ENCODE data around the gene SORCS1. TPM values are rescaled to one million over a fixed set of nuclear protein-coding genes. Genes with fewer than 3 reads are reported as not detected.

SORCS1 gene
- total and polyA plus RNA-seq, 2 of the 13 experiments (the other 11 are each of a cell fraction or from before 2014, with no cell fraction given), result not detected

DNA sequence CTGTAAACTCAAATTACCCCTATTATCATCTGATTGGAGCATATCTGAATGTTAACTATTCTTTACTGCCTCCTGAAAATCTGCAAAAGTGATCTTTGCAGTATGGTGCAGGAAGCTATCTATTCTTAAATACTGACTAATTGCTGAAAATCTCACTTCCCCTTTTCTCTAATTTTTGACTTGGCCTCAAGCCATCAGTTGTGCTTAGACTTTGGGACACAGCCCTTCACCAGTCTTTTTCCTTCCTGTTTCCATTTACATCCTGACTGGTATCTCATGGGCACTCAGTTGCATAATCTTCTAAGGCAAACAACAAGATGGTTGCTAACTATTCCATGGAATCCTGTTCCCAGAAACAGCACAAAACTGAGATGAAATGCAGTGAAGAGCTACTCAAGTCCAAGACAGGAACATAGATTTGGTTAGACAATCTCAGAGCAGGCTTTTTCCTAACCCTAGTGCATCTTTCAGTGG, 228.5 kb downstream of the SORCS1 start (continued):
- no peak for TF ChIP-seq ZNF773 (CRISPR knock-in tag; IDR thresholded peaks at IDR 0.05; ENCODE audit: borderline replicate concordance)
- no peak for TF ChIP-seq CBX5 (CRISPR knock-in tag; IDR thresholded peaks at IDR 0.05; ENCODE audit: borderline replicate concordance)
- TF ChIP-seq ZNF3 (CRISPR knock-in tag; IDR thresholded peaks at IDR 0.05), result no peak

DNA sequence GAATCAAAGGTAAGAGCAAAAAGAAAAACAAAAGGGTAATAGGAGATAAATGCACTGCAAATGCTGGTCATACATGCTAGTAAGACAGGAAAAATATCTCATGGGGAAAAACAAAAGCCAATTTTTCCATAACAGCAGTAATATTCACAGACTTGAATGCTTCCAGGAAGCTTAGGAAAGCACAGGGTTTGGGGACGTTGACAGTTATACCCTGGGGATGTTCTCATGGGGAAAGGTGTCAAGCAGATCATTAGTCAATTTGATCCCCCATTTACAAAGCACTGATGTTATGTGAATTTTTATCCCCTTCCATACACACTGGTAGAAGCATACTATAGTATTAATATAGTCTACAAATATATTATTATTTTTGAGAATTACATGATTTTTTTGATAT, 232.7 kb downstream of the SORCS1 start:
- in situ Hi-C loops (cut with HindIII; ENCODE audit: extremely low pct_ligation_motif_present, low pct_unique_long_range_greater_than_20kb), result no loop called here
- ChIA-PET POLR2A (no interaction called here), CTCF (ENCODE audit: low intra/inter-chr PET ratio, low total read pairs) (no interaction called here)
- WGBS (ENCODE audit: low lambda C conversion rate), result 0% methylated on average over 1 of the region's 1 CpG
- Histone ChIP-seq H3K4me2 (ENCODE audit: low read depth, low read length) (no peak overlapping the region), H3K36me3 (replicated peaks in 1 of 2; ENCODE audit: control insufficient read depth in 1 of 2, insufficient read depth in 2 of 2, low read length in 2 of 2) (no peaks in the 10 kb centered on the region), H2AFZ (ENCODE audit: low read length) (no peak overlapping the region), H3K27me3 (ENCODE audit: control insufficient read depth in 1 of 2, insufficient read depth in 2 of 2, low read length in 2 of 2) (no peaks in the 10 kb centered on the region), H3K27ac (ENCODE audit: extremely low read length, insufficient read depth, low read length) (no peak overlapping the region), H3K9me3 (ENCODE audit: low read length) (peaks cover 34% of the 10 kb centered on the region), H4K20me1 (ENCODE audit: insufficient read depth, low read length) (no peaks in the 10 kb centered on the region), H3K79me2 (ENCODE audit: insufficient read depth, low read length) (no peaks in the 10 kb centered on the region), H3K9ac (ENCODE audit: insufficient read depth, low read depth, low read length) (no peak overlapping the region), H3K4me1 (ENCODE audit: insufficient read depth, low read length) (peaks cover 14% of the 10 kb centered on the region), H3K4me3 (replicated peaks in 1 of 3; ENCODE audit: insufficient read depth in 1 of 3, low read depth in 2 of 3, low read length in 3 of 3) (no peak overlapping the region)
- no peak for DNase-seq (ENCODE audit: low spot score)
- TF ChIP-seq KDM2A (CRISPR knock-in tag; IDR thresholded peaks at IDR 0.05; ENCODE audit: borderline replicate concordance, low read depth), result no peak
- TF ChIP-seq RXRA (CRISPR knock-in tag; IDR thresholded peaks at IDR 0.05), result no peak
- TF ChIP-seq BRD4 (CRISPR knock-in tag; IDR thresholded peaks at IDR 0.05), result no peak
- no peak for TF ChIP-seq TBL1XR1 (IDR thresholded peaks at IDR 0.05; ENCODE audit: borderline replicate concordance, low read length, partially characterized antibody)
- TF ChIP-seq, protein P1, sequence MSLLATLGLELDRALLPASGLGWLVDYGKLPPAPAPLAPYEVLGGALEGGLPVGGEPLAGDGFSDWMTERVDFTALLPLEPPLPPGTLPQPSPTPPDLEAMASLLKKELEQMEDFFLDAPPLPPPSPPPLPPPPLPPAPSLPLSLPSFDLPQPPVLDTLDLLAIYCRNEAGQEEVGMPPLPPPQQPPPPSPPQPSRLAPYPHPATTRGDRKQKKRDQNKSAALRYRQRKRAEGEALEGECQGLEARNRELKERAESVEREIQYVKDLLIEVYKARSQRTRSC (CRISPR knock-in tag; IDR thresholded peaks at IDR 0.05; ENCODE audit: low read depth), result no peak
- no peak for TF ChIP-seq PAWR (CRISPR knock-in tag; IDR thresholded peaks at IDR 0.05; ENCODE audit: borderline replicate concordance)
- TF ChIP-seq, protein P2, sequence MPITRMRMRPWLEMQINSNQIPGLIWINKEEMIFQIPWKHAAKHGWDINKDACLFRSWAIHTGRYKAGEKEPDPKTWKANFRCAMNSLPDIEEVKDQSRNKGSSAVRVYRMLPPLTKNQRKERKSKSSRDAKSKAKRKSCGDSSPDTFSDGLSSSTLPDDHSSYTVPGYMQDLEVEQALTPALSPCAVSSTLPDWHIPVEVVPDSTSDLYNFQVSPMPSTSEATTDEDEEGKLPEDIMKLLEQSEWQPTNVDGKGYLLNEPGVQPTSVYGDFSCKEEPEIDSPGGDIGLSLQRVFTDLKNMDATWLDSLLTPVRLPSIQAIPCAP (CRISPR knock-in tag; IDR thresholded peaks at IDR 0.05; ENCODE audit: low read depth), result no peak
- TF ChIP-seq SMARCC2 (IDR thresholded peaks at IDR 0.05), result no peak
- no peak for TF ChIP-seq GABPA (IDR thresholded peaks at IDR 0.05; ENCODE audit: low read depth, low read length)
- no peak for TF ChIP-seq GABPA (CRISPR knock-in tag; IDR thresholded peaks at IDR 0.05; ENCODE audit: low read depth)
- TF ChIP-seq CBX2 (IDR thresholded peaks at IDR 0.05; ENCODE audit: low read depth, low read length), result no peak
- no peak for TF ChIP-seq CBX2 (CRISPR knock-in tag; IDR thresholded peaks at IDR 0.05; ENCODE audit: low read depth)
- TF ChIP-seq ZNF556 (CRISPR knock-in tag; IDR thresholded peaks at IDR 0.05; ENCODE audit: borderline replicate concordance), result no peak
- TF ChIP-seq TOPORS (CRISPR knock-in tag; IDR thresholded peaks at IDR 0.05), result no peak
- TF ChIP-seq SMAD1 (CRISPR knock-in tag; IDR thresholded peaks at IDR 0.05; ENCODE audit: borderline replicate concordance, low read depth), result no peak
- intact Hi-C loops (cut with micrococcal nuclease; ENCODE audit: unreplicated experiment), result no loop called here
- FAIRE-seq, result no peak
- BruUV-seq (replicated peaks), result no TSS peak
- ATAC-seq, result no peak

Data from HepG2 (cell line).